GM23338 (cell line): ENCODE measurements around the gene RANBP1. TPM values are rescaled to one million over a fixed set of nuclear protein-coding genes. Genes with fewer than 3 reads are reported as not detected.

Experiments
- ATAC-seq: fragments of 200-7000 bp; cut with Tn5 transposase; 3 replicates; pipeline ENCODE4 v1.9.1; 2020
- DNase-seq: peaks from one replicate; pipeline ENCODE4 v3.0.0-alpha.2; 2015; ENCODE audit warnings: low spot score
- H2AFZ ChIP-seq: fragments of 200-600 bp; sonication (generic); 2 replicates; pipeline ENCODE4 v1.8.0; 2016; ENCODE audit warnings: antibody characterized with exemption, mild to moderate bottlenecking, moderate library complexity
- H3F3A ChIP-seq: fragments of 200-600 bp; sonication (generic); replicated peaks from 2 replicates; pipeline ENCODE4 v1.8.0; 2017; ENCODE audit warnings: antibody characterized with exemption, mixed run types, low read depth
- H3K27ac ChIP-seq: fragments of 200-600 bp; sonication (generic); 2 replicates; pipeline ENCODE4 v1.6.1; 2016; ENCODE audit warnings: low read depth
- H3K27me3 ChIP-seq: fragments of 200-600 bp; sonication (generic); 2 replicates; pipeline ENCODE4 v1.8.0; 2016; ENCODE audit warnings: mild to moderate bottlenecking, mixed run types, moderate library complexity; ENCODE audit not compliant: insufficient read depth
- H3K36me3 ChIP-seq: fragments of 200-600 bp; sonication (generic); 2 replicates; pipeline ENCODE4 v1.8.0; 2016; ENCODE audit warnings: mild to moderate bottlenecking; ENCODE audit not compliant: insufficient read depth
- H3K4me1 ChIP-seq: fragments of 200-600 bp; sonication (generic); 2 replicates; pipeline ENCODE4 v1.8.0; 2016; ENCODE audit warnings: mild to moderate bottlenecking, moderate library complexity; ENCODE audit not compliant: insufficient read depth
- H3K4me2 ChIP-seq: fragments of 200-600 bp; sonication (generic); 2 replicates; pipeline ENCODE4 v1.7.1; 2017; ENCODE audit warnings: mixed run types
- H3K4me3 ChIP-seq: fragments of 200-600 bp; sonication (generic); 2 replicates; pipeline ENCODE4 v1.6.1; 2016; ENCODE audit warnings: mixed run types
- H3K79me2 ChIP-seq: fragments of 200-600 bp; sonication (generic); replicated peaks from 2 replicates; pipeline ENCODE4 v1.8.0; 2017; ENCODE audit warnings: mild to moderate bottlenecking; ENCODE audit not compliant: insufficient read depth
- H3K9me2 ChIP-seq: fragments of 200-600 bp; sonication (generic); 2 replicates; pipeline ENCODE4 v1.8.0; 2017; ENCODE audit not compliant: insufficient read depth
- H4K20me1 ChIP-seq: fragments of 200-600 bp; sonication (generic); replicated peaks from 2 replicates; pipeline ENCODE4 v1.8.0; 2017; ENCODE audit warnings: mild to moderate bottlenecking; ENCODE audit not compliant: insufficient read depth
- H3K27ac Mint-ChIP-seq: 2 replicates; pipeline ENCODE4 v1.8.0; 2020; ENCODE audit warnings: inconsistent platforms, mild to moderate bottlenecking, moderate library complexity, mixed read lengths
- H3K27me3 Mint-ChIP-seq: 3 replicates; pipeline ENCODE4 v1.8.0; 2022; ENCODE audit warnings: low read depth, mild to moderate bottlenecking, moderate library complexity, mixed read lengths, inconsistent platforms; ENCODE audit not compliant: insufficient read depth, poor library complexity
- H3K36me3 Mint-ChIP-seq: 3 replicates; pipeline ENCODE4 v1.8.0; 2021; ENCODE audit warnings: low read depth, mild to moderate bottlenecking, inconsistent platforms, moderate library complexity, mixed read lengths
- H3K4me1 Mint-ChIP-seq: 3 replicates; pipeline ENCODE4 v1.8.0; 2020; ENCODE audit warnings: mild to moderate bottlenecking, inconsistent platforms, mixed read lengths
- H3K4me3 Mint-ChIP-seq: 3 replicates; pipeline ENCODE4 v1.8.0; 2021; ENCODE audit warnings: moderate library complexity, mild to moderate bottlenecking, inconsistent platforms, mixed read lengths
- H3K9me3 Mint-ChIP-seq: 3 replicates; pipeline ENCODE4 v1.8.0; 2020; ENCODE audit warnings: moderate library complexity, mild to moderate bottlenecking, inconsistent platforms, mixed read lengths
- CREB1 ChIP-seq: fragments of 250-450 bp; sonication (Bioruptor Pico); IDR thresholded peaks from 2 replicates; pipeline ENCODE4 v1.5.0; 2020; ENCODE audit warnings: low read depth, mild to moderate bottlenecking, moderate library complexity
- EZH2 ChIP-seq: fragments of 200-600 bp; sonication (generic); IDR thresholded peaks from one replicate; pipeline ENCODE4 v1.8.0; 2017; ENCODE audit warnings: antibody characterized with exemption, mild to moderate bottlenecking, low read depth; ENCODE audit not compliant: unreplicated experiment
- EZH2phosphoT487 ChIP-seq: fragments of 200-600 bp; sonication (generic); IDR thresholded peaks from one replicate; pipeline ENCODE4 v1.8.1; 2018; ENCODE audit warnings: antibody characterized with exemption; ENCODE audit not compliant: unreplicated experiment
- POLR2AphosphoS5 ChIP-seq: IDR thresholded peaks from 2 replicates; pipeline ENCODE4 v1.6.1; 2016; ENCODE audit warnings: antibody characterized with exemption, low read depth
- ZNF114 ChIP-seq: fragments of 250-450 bp; sonication (Bioruptor Pico); IDR thresholded peaks from 2 replicates; pipeline ENCODE4 v1.5.0; 2020; ENCODE audit warnings: mild to moderate bottlenecking, moderate library complexity
- ZNF331 ChIP-seq: fragments of 250-450 bp; sonication (Bioruptor Pico); IDR thresholded peaks from 2 replicates; pipeline ENCODE4 v1.5.0; 2020; ENCODE audit warnings: low read depth, mild to moderate bottlenecking, moderate library complexity
- polyA plus RNA-seq: library from polyadenylated mRNA; unstranded; fragments of >200 nt; fragmentation: Nextera tagmentation; extraction: Ambion mirVana; gene quantifications from 2 replicates; pipeline ENCODE4 v1.2.1, GENCODE V29; 2016
- total RNA-seq: library from RNA; depleted of rRNA; stranded (reverse); fragments of >200 nt; shearing (Covaris generic); gene quantifications from 2 replicates; pipeline ENCODE4 v1.2.3, GENCODE V29; 2014
- TF ChIP-seq, protein P1 (sequence below): IDR thresholded peaks from 2 replicates; pipeline ENCODE4 v1.6.1; 2016; ENCODE audit warnings: antibody characterized with exemption
- TF ChIP-seq, protein P2 (sequence below): IDR thresholded peaks from one replicate; pipeline ENCODE4 v1.6.1; 2018; ENCODE audit warnings: antibody characterized with exemption; ENCODE audit not compliant: unreplicated experiment
- TF ChIP-seq, protein P3 (sequence below), 2 experiments: fragments of 200-600 bp in 1 of 2; sonication (generic) in 1 of 2; conservative IDR thresholded peaks; 2 replicates each; pipeline versions ENCODE4 v1.5.1 to v1.6.1; 2016 to 2017; ENCODE audit warnings: antibody characterized with exemption in 2 of 2, low read depth in 2 of 2, mild to moderate bottlenecking in 2 of 2, moderate library complexity in 1 of 2

RANBP1 gene
- total and polyA plus RNA-seq, 2 experiments from 2014 or later: 1,014 to 1,206 TPM

DNA sequence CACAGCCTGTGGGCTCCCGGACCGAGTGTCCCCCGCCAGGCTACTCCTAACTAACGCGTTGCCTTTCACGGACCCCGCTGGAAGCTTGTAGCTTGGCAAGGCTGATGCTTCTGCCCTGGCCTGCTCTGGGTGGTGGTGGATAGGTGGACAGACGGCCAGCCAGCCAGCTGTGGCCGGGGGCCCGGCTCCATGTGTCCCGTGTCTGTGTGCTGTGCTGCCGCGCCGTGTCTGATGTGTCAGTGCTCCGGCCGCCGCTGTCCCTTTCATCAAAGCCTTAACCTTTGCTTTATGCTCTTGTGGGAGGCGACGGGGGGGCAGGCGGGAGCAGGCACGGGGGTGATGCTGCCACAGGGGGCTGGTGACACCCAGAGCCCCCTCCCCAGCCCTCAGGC, 29.9 kb downstream of the RANBP1 start (continued):
- TF ChIP-seq, protein P1, sequence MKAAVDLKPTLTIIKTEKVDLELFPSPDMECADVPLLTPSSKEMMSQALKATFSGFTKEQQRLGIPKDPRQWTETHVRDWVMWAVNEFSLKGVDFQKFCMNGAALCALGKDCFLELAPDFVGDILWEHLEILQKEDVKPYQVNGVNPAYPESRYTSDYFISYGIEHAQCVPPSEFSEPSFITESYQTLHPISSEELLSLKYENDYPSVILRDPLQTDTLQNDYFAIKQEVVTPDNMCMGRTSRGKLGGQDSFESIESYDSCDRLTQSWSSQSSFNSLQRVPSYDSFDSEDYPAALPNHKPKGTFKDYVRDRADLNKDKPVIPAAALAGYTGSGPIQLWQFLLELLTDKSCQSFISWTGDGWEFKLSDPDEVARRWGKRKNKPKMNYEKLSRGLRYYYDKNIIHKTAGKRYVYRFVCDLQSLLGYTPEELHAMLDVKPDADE: no peak
- no peak for TF ChIP-seq EZH2phosphoT487
- no peak for TF ChIP-seq CREB1
- TF ChIP-seq ZNF331 (CRISPR knock-in tag): no peak
- TF ChIP-seq, protein P2, sequence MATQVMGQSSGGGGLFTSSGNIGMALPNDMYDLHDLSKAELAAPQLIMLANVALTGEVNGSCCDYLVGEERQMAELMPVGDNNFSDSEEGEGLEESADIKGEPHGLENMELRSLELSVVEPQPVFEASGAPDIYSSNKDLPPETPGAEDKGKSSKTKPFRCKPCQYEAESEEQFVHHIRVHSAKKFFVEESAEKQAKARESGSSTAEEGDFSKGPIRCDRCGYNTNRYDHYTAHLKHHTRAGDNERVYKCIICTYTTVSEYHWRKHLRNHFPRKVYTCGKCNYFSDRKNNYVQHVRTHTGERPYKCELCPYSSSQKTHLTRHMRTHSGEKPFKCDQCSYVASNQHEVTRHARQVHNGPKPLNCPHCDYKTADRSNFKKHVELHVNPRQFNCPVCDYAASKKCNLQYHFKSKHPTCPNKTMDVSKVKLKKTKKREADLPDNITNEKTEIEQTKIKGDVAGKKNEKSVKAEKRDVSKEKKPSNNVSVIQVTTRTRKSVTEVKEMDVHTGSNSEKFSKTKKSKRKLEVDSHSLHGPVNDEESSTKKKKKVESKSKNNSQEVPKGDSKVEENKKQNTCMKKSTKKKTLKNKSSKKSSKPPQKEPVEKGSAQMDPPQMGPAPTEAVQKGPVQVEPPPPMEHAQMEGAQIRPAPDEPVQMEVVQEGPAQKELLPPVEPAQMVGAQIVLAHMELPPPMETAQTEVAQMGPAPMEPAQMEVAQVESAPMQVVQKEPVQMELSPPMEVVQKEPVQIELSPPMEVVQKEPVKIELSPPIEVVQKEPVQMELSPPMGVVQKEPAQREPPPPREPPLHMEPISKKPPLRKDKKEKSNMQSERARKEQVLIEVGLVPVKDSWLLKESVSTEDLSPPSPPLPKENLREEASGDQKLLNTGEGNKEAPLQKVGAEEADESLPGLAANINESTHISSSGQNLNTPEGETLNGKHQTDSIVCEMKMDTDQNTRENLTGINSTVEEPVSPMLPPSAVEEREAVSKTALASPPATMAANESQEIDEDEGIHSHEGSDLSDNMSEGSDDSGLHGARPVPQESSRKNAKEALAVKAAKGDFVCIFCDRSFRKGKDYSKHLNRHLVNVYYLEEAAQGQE: no peak
- TF ChIP-seq POLR2AphosphoS5: no peak
- TF ChIP-seq, protein P3, sequence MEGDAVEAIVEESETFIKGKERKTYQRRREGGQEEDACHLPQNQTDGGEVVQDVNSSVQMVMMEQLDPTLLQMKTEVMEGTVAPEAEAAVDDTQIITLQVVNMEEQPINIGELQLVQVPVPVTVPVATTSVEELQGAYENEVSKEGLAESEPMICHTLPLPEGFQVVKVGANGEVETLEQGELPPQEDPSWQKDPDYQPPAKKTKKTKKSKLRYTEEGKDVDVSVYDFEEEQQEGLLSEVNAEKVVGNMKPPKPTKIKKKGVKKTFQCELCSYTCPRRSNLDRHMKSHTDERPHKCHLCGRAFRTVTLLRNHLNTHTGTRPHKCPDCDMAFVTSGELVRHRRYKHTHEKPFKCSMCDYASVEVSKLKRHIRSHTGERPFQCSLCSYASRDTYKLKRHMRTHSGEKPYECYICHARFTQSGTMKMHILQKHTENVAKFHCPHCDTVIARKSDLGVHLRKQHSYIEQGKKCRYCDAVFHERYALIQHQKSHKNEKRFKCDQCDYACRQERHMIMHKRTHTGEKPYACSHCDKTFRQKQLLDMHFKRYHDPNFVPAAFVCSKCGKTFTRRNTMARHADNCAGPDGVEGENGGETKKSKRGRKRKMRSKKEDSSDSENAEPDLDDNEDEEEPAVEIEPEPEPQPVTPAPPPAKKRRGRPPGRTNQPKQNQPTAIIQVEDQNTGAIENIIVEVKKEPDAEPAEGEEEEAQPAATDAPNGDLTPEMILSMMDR (conservative IDR thresholded peaks at IDR 0.05; ENCODE audit: low read depth in 2 of 2): no peak

DNA sequence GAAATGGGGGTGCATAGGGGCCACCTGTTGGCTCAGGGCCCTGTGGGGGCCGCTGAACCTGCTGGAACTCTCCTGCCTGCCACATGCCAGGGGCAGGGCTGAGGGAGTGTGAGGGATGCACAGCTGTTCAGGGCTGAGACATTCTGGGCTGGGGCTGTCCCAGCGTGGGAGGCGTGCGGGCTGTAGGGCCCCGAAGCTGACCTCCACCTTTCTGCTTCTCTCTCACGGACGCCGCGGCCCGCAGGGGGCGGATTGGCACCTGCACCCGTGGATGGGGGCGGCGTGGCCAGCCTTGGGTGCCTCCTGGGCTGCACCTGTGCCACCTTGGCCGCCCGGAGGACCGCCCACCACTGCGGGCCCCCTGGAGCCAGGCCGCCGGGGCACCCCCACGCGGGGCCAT, 30.9 kb downstream of the RANBP1 start:
- Mint-ChIP-seq H3K4me1 (no peaks in the 10 kb centered on the region), H3K9me3 (no peaks in the 10 kb centered on the region), H3K4me3 (no peak overlapping the region), H3K36me3 (no peaks in the 10 kb centered on the region), H3K27me3 (no peaks in the 10 kb centered on the region), H3K27ac (no peak overlapping the region)
- Histone ChIP-seq H3K4me3 (no peak overlapping the region), H3K9me2 (no peaks in the 10 kb centered on the region), H3K4me1 (no peaks in the 10 kb centered on the region), H3F3A (no peaks in the 10 kb centered on the region), H3K79me2 (no peaks in the 10 kb centered on the region), H3K27me3 (no peaks in the 10 kb centered on the region), H3K36me3 (no peaks in the 10 kb centered on the region), H3K4me2 (no peak overlapping the region), H2AFZ (no peak overlapping the region), H4K20me1 (no peaks in the 10 kb centered on the region), H3K27ac (no peak overlapping the region)
- DNase-seq (no peak), ATAC-seq (no peak)
- TF ChIP-seq, protein P2: no peak
- TF ChIP-seq ZNF114 (CRISPR knock-in tag) (no peak), EZH2 (no peak)
